ENCODE results near the gene MEA1. TPM values are rescaled to one million over a fixed set of nuclear protein-coding genes. Genes with fewer than 3 reads are reported as not detected.

The MEA1 gene
- polyA plus RNA-seq, 1 experiment, result 86.5 TPM

DNA sequence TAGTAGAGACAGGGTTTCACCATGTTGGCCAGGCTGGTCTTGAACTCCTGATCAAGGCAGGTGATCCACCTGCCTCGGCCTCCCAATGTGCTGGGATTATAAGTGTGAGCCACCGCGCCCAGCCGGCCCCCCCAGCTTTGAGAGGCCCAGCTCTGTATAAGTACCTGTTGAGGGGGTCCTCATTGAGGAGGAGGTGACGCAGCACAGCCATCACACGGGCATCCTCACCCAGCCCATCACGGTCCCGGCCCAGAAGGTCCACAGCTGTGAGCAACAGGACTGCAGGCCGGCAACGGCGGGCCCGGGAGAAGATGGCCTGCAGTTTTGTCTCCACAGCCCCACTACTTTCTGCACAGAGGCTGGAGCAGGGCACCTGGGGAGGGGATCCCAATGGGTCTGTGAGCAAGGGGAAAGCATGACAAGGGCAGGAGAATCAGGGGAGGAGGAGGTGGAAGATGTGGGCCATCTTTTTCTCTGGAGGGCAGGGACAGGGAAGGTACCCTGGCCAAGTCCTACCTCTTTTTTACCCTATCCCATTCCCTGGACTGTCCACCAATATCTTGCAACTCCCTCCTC, 45.5 kb downstream of the MEA1 start:
- CTCF ChIA-PET, result no interaction called here
- DNase-seq (ENCODE audit: low read depth, low spot score), result no peak
- Histone ChIP-seq H3K27ac (ENCODE audit: low read depth, low read length) (no peak overlapping the region), H3K27me3 (ENCODE audit: control insufficient read depth, insufficient read depth, low read length) (no peaks in the 10 kb centered on the region), H3K9me3 (ENCODE audit: control insufficient read depth, insufficient read depth, low read length) (no peaks in the 10 kb centered on the region; the same call in 1 of the 2 replicates), H3K4me3 (ENCODE audit: low read depth, low read length) (no peak overlapping the region)
- TF ChIP-seq, protein P1, sequence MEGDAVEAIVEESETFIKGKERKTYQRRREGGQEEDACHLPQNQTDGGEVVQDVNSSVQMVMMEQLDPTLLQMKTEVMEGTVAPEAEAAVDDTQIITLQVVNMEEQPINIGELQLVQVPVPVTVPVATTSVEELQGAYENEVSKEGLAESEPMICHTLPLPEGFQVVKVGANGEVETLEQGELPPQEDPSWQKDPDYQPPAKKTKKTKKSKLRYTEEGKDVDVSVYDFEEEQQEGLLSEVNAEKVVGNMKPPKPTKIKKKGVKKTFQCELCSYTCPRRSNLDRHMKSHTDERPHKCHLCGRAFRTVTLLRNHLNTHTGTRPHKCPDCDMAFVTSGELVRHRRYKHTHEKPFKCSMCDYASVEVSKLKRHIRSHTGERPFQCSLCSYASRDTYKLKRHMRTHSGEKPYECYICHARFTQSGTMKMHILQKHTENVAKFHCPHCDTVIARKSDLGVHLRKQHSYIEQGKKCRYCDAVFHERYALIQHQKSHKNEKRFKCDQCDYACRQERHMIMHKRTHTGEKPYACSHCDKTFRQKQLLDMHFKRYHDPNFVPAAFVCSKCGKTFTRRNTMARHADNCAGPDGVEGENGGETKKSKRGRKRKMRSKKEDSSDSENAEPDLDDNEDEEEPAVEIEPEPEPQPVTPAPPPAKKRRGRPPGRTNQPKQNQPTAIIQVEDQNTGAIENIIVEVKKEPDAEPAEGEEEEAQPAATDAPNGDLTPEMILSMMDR (IDR thresholded peaks at IDR 0.05; ENCODE audit: low read depth, low read length), result no peak
- POLR2A ChIA-PET, result interaction anchor here (1.4 kb wide), 1 partner anchor 11 kb away, joined by 5 read pairs; no protein-coding TSS in a partner anchor

DNA sequence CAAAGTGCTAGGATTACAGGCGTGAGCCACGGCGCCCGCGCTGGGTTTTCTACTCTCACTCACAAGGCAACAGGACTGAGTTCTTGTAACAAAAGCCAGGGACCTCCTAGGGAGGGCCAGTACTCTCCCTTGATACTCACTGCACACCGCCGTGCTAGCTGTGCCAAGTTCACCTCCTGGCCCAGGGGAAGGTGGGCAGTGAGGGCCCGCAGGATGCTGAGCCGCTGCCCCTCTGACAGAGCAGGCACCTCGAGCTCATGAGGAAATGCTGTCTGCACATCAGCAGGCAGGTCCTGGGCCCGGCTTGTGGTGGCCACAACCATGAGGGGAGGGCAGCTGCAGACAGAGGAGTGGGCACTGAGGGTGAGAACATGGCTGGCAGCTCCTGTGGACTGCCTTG, 46.5 kb downstream of the MEA1 start:
- Histone ChIP-seq H3K9me3 (ENCODE audit: control insufficient read depth, insufficient read depth, low read length) (no peaks in the 10 kb centered on the region; the same call in 1 of the 2 replicates), H3K27ac (ENCODE audit: low read depth, low read length) (no peak overlapping the region), H3K4me3 (ENCODE audit: low read depth, low read length) (no peak overlapping the region), H3K27me3 (ENCODE audit: control insufficient read depth, insufficient read depth, low read length) (no peaks in the 10 kb centered on the region)
- no peak for DNase-seq (ENCODE audit: low read depth, low spot score)
- CTCF ChIA-PET, result no interaction called here
- POLR2A ChIA-PET, result interaction anchor here (1.3 to 1.4 kb wide), 2 partner anchors 12 kb away, joined by 3 to 5 read pairs; partner anchors contain the start of gene PEX6
- TF ChIP-seq, protein P1 (IDR thresholded peaks at IDR 0.05; ENCODE audit: low read depth, low read length), result no peak

DNA sequence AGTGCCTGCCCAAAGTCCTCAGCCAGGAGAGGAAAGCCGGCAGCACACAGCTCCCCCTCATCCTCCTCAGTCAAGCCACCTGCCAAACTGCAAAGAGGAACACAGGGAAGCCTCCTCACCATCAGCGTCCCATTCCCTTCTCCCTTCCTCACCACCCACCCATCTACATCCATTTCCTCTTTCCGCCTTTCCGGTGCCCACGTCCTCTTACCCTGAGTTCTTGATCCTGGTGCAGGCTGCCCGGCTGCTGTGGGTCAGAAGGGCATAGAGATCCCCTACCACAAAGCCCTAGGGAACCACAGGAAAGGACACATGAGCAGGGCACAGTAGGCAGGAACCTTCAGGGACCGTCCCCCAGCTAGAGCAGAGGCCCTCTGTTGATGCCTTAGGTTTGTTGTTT, 47.2 kb downstream of the MEA1 start:
- CTCF ChIA-PET, result no interaction called here
- H3K27ac ChIP-seq (ENCODE audit: low read depth, low read length), result no peak overlapping the region

DNA sequence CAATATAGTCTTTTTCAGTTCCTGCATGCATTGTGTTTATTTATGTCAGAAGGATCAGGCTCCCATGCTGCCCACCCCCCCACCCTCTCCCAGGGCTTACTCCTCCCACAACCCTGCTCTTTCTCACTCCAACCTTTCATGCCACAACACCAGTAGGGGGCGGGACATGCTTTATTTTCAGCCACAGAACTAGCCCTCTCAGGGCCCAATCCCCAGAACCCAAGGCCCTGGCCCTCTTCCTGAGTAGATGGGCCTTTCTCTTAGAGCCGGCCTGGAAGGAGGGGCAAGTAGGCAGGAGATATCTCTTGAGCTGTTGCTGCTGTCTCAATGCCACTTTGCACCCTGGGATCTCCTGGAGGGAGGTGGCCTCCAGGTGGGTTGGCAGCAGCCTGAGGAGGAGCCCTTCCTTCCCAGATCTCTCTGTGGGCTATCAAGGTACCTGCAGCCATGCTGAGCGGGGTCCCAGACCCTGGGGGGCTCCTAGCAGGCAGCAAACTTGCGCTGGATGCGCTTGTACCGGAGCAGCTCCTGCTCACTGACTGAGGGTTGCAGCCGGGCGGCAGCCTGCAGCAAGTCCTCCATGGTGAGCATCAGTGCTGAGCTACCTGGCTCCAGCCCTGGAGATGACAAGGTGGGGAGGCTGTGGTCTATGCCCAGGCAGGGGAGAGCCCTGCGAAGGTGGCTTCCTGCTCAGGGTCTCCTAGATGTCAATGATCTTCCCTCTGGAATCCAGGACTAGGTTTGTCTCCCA, 49.7 kb downstream of the MEA1 start:
- ChIA-PET POLR2A (interaction anchor here (0.6 kb wide), 1 partner anchor 103 kb away, joined by 5 read pairs; no protein-coding TSS in a partner anchor), CTCF (interaction anchor here (0.6 to 1.2 kb wide), 3 partner anchors 33 to 1337 kb away, joined by 3 read pairs; no protein-coding TSS in a partner anchor)
- TF ChIP-seq, protein P1 (IDR thresholded peaks at IDR 0.05; ENCODE audit: low read depth, low read length), result peak; percentile 41
- Histone ChIP-seq H3K27me3 (ENCODE audit: control insufficient read depth, insufficient read depth, low read length) (no peaks in the 10 kb centered on the region), H3K4me3 (ENCODE audit: low read depth, low read length) (no peak overlapping the region), H3K27ac (ENCODE audit: low read depth, low read length) (no peak overlapping the region), H3K9me3 (ENCODE audit: control insufficient read depth, insufficient read depth, low read length) (no peaks in the 10 kb centered on the region; the same call in 1 of the 2 replicates)
- DNase-seq (ENCODE audit: low read depth, low spot score), result peak; percentile 20

More for the DNA sequence above, 47.2 kb downstream of the MEA1 start:
- no peaks in the 10 kb centered on the region for H3K27me3 ChIP-seq (ENCODE audit: control insufficient read depth, insufficient read depth, low read length)
- H3K4me3 ChIP-seq (ENCODE audit: low read depth, low read length), result no peak overlapping the region
- DNase-seq (ENCODE audit: low read depth, low spot score), result no peak
- H3K9me3 ChIP-seq (ENCODE audit: control insufficient read depth, insufficient read depth, low read length), result no peaks in the 10 kb centered on the region; the same call in 1 of the 2 replicates
- POLR2A ChIA-PET, result interaction anchor here (0.6 to 1.3 kb wide), 2 partner anchors 11 to 12 kb away, joined by 3 to 6 read pairs; partner anchors contain the start of gene PEX6
- TF ChIP-seq, protein P1 (IDR thresholded peaks at IDR 0.05; ENCODE audit: low read depth, low read length), result no peak

Measured in AG04450 (cell line).